ENCODE results near the gene SLC27A1. TPM values are rescaled to one million over a fixed set of nuclear protein-coding genes. Genes with fewer than 3 reads are reported as not detected.
A peak's percentile ranks its signal among the peaks of the same experiment; 100 is the strongest.
"Not testable (repeated sequence)": the region's sequence is repeated elsewhere in the genome, so short reads cannot be mapped to it uniquely, and the experiment has no call there.

Gene SLC27A1
- total RNA-seq, 2 experiments from 2014 or later: 2.2 to 2.7 TPM

DNA sequence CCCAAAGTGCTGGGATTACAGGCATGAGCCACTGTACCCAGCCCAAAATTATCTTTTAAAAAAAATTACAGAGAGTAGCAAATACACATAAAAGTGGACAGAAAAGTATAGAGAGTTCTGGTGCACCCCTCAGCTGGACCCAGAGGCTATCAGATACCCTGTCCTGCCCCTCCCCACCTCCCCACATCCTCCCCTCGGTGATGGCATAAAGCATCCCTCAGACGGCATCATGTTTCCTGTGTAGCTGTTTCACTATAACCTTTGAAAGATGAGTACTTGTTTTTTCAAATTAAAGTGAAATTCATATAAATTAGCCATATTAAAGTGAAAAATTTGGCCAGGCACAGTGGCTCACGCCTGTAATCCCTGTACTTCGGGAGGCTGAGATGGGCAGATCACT, 20.1 kb downstream of the SLC27A1 start:
- DNase-seq: no peak

DNA sequence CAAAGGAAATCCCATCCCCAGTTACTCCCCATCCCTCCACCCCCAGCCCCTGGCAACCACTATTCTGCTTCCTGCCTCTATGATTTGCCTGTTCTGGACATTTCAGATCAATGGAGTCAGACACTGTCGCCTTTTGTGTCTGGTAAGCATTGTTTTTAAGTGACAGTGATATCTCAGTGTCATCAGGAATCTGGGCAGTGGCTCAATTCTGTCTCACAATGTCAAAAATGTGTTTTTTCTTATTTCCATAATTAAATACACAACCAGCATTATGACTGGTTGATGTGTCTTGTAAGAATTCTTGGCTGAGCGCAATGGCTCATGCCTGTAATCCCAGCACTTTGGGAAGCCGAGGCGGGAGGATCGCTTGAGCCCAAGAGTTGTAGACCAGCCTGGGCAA, 21.0 kb downstream of the SLC27A1 start:
- no peaks in the 10 kb centered on the region for H3K36me3 Mint-ChIP-seq (ENCODE audit: low read depth)

More for the DNA sequence above, 20.1 kb downstream of the SLC27A1 start:
- H3K4me3 Mint-ChIP-seq: no peak overlapping the region
- peak; percentile 53 for ATAC-seq
- H3K27ac Mint-ChIP-seq: no peak overlapping the region
- intact Hi-C loops (cut with DNase I, micrococcal nuclease): no loop called here
- H3K36me3 Mint-ChIP-seq (ENCODE audit: low read depth): no peaks in the 10 kb centered on the region
- CTCF ChIA-PET: no interaction called here
- H3K27me3 Mint-ChIP-seq: no peaks in the 10 kb centered on the region
- H3K4me1 Mint-ChIP-seq: peaks cover 3% of the 10 kb centered on the region
- POLR2A ChIA-PET: no interaction called here
- no peaks in the 10 kb centered on the region for H3K9me3 Mint-ChIP-seq (ENCODE audit: low read depth)

DNA sequence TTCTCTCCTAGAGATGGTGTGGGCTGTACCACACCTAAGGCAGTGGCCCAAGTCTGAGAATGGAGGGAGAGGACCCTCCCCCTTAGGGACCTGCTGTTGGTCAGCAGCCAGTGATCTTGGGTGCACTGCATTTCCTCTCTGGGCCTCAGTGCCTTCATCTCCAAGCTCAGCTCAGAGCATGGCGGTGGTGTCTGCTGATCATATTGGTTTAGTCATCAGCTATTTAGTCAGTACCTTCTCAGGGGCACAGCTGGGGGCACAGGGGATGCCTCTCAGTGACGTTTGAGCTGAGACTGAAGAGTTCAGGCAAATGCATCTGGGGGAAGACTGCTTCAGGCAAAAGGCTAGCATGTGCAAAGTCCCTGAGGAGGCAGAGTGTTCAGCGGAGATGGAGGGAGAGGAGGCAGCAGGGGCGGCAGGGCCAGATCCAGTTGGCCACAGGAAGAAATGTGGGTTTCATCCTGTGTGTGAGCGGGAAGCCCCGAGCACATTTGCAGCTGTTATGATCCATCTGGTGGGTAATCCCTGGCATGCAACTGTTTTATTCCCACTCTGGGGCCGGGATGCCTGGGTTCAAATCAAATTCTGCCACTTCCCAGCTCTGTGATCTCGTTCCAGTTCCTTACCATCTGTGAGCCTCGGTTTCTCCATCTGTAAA, 25.4 kb downstream of the SLC27A1 start:
- POLR2A ChIA-PET: interaction anchor here (0.6 kb wide), 1 partner anchor 593 kb away, joined by 3 read pairs; no protein-coding TSS in a partner anchor

More for the DNA sequence above, 21.0 kb downstream of the SLC27A1 start:
- DNase-seq: no peak
- no peak overlapping the region for H3K27ac Mint-ChIP-seq
- CTCF ChIA-PET: interaction anchor here (0.6 kb wide), 1 partner anchor 170 kb away, joined by 3 read pairs; no protein-coding TSS in a partner anchor
- H3K27me3 Mint-ChIP-seq: no peaks in the 10 kb centered on the region
- intact Hi-C loops (cut with DNase I, micrococcal nuclease): no loop called here
- no peak overlapping the region for H3K4me3 Mint-ChIP-seq
- peaks cover 7% of the 10 kb centered on the region for H3K4me1 Mint-ChIP-seq
- H3K9me3 Mint-ChIP-seq (ENCODE audit: low read depth): no peaks in the 10 kb centered on the region
- ATAC-seq: no peak
- POLR2A ChIA-PET: no interaction called here

DNA sequence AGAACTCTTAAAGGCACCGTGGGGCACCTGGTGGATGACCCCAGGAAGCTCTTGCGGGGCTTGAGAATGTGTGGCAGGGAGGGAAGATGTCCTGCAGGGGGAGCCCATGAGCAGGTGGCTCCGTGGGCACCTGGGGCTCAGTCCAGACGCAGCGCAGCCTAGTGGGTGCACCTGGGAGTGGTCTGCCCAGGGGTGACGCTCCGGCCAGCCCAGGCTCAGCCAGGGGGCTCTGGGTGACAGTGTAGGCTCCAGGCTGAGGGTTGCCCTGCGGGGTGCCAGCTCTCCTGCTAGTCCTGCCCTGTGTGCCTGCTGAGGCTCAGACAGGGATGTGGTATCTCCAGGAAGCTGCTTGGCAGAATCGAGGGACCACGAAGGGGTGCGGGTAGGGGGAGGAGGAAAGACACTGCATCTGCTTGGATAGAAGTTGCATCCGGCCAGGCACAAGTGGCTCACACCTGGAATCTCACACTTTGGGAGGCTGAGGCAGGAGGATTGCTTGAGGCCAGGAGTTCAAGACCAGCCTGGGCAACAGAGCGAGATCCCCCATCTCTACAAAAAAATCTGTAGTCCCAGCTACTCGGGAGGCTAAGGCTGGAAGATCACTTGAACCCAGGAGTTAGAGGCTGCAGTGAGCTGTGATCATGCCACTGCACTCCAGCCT, 26.1 kb downstream of the SLC27A1 start:
- ChIA-PET POLR2A (interaction anchor here (0.6 kb wide), 2 partner anchors 80 to 592 kb away, joined by 3 to 6 read pairs; no protein-coding TSS in a partner anchor), CTCF (interaction anchor here (0.6 to 2.6 kb wide), 36 partner anchors 8 to 363 kb away, joined by 3 to 13 read pairs (median 4); partner anchors contain the start of genes BABAM1, PGLS, RPL18A and SLC27A1)
- ATAC-seq (peak; percentile 99), DNase-seq (peak; percentile 93)
- Mint-ChIP-seq H3K4me3 (no peak overlapping the region), H3K27ac (no peak overlapping the region), H3K9me3 (ENCODE audit: low read depth) (no peaks in the 10 kb centered on the region), H3K4me1 (peaks cover 14% of the 10 kb centered on the region), H3K27me3 (no peaks in the 10 kb centered on the region), H3K36me3 (ENCODE audit: low read depth) (no peaks in the 10 kb centered on the region)
- intact Hi-C loops (cut with DNase I, micrococcal nuclease): loop anchor here in 1 of 2 experiments (1.0 kb wide), 4 partner anchors 15 to 359 kb away; partner anchors contain the start of genes COLGALT1 and PGLS

More for the DNA sequence above, 25.4 kb downstream of the SLC27A1 start:
- no peak for DNase-seq
- CTCF ChIA-PET: interaction anchor here (0.6 to 2.6 kb wide), 34 partner anchors 9 to 364 kb away, joined by 3 to 13 read pairs (median 5); partner anchors contain the start of genes BABAM1, PGLS, RPL18A and SLC27A1
- Mint-ChIP-seq H3K4me1 (peaks cover 14% of the 10 kb centered on the region), H3K27ac (no peak overlapping the region), H3K36me3 (ENCODE audit: low read depth) (no peaks in the 10 kb centered on the region), H3K27me3 (no peaks in the 10 kb centered on the region), H3K4me3 (no peak overlapping the region), H3K9me3 (ENCODE audit: low read depth) (no peaks in the 10 kb centered on the region)
- intact Hi-C loops (cut with DNase I, micrococcal nuclease): loop anchor here in 1 of 2 experiments (1.0 kb wide), 4 partner anchors 16 to 360 kb away; partner anchors contain the start of genes COLGALT1 and PGLS
- ATAC-seq: no peak

DNA sequence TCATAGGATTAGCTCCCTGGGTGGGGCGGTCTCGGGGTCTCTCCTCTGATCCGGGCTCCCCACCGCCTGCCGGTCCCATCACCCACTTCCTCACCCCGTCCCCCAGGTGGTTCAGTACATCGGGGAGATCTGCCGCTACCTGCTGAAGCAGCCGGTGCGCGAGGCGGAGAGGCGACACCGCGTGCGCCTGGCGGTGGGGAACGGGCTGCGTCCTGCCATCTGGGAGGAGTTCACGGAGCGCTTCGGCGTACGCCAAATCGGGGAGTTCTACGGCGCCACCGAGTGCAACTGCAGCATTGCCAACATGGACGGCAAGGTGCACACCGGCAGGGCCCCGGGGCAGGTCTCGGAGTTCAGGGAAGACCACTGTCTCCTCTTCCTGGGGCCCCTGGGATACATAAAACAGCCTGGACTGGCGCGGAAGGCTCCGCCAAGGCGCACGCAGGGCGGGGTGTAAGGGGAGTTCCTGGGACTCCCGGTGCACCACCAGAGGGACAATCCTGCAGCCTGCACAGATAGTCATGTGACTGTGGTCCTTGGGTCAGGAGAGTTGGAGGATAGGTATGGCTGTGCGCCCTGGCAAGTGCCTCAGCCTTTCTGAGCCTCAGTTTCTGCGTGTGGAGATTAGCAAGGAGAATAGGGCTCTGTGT, 26.9 kb downstream of the SLC27A1 start:
- intact Hi-C loops (cut with DNase I, micrococcal nuclease): no loop called here
- CTCF ChIA-PET: interaction anchor here (0.7 to 2.6 kb wide), 9 partner anchors 7 to 358 kb away, joined by 3 to 13 read pairs (median 5); partner anchors contain the start of gene PGLS
- Mint-ChIP-seq H3K4me1 (peaks cover 14% of the 10 kb centered on the region), H3K4me3 (no peak overlapping the region), H3K27me3 (no peaks in the 10 kb centered on the region), H3K9me3 (ENCODE audit: low read depth) (no peaks in the 10 kb centered on the region), H3K36me3 (ENCODE audit: low read depth) (no peaks in the 10 kb centered on the region), H3K27ac (no peak overlapping the region)
- POLR2A ChIA-PET: no interaction called here
- DNase-seq: no peak
- no peak for ATAC-seq

DNA sequence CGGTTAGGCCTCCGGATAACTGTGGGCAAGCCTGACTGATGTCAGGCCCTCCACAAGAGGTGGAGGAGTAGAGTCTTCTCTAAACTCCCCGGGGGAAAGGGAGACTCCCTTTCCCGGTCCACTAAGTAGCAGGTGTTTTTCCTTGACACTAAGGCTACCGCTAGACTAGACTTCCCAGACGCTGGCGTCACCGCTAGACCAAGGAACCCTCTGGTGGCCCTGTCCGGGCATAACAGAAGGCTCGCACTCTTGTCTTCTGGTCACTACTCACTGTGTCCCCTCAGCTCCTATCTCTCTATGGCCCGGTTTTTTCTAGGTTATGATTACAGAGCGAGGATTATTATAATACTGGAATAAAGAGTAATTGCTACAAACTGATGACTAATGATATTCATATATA, 28.7 kb downstream of the SLC27A1 start:
- H3K36me3 Mint-ChIP-seq (ENCODE audit: low read depth); H3K27me3 Mint-ChIP-seq; POLR2A ChIA-PET; CTCF ChIA-PET; H3K4me3 Mint-ChIP-seq; H3K27ac Mint-ChIP-seq; H3K9me3 Mint-ChIP-seq (ENCODE audit: low read depth); ATAC-seq; intact Hi-C loops (cut with DNase I, micrococcal nuclease); DNase-seq: not testable (repeated sequence)
- peaks cover 14% of the 10 kb centered on the region for H3K4me1 Mint-ChIP-seq

DNA sequence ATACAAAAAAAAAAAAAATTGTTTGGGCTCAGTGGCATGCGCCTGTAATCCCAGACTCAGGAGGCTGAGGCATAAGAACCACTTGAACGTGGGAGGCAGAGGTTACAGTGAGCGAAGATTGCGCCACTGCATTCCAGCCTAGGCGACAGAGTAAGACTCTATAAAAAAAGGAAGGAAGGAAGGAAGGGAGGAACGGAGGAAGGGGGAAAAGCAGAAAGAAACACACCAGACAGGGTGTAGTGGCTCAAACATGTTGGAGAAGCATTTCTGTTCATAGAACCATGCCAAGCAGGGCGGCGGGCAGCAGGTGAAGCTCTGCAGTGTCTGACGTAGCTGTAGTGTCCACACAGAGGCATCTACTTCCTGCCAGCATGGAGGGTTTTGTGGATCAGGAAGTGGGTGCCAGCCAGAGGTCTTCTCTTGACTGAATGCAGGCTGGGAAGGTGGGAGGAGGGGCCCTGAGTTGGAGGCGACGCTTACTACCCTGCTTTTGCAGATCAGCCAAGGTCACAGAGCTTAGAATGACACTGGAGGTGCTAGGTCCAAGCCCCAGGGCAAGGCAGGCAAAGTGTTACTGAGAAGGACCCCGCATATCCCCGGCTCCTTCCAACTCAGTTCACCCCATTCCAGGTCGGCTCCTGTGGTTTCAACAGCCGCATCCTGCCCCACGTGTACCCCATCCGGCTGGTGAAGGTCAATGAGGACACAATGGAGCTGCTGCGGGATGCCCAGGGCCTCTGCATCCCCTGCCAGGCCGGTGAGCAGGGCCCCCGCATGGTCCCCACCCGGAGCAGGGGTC, 29.5 kb downstream of the SLC27A1 start:
- POLR2A ChIA-PET: no interaction called here
- Mint-ChIP-seq H3K27ac (no peak overlapping the region), H3K4me1 (peaks cover 14% of the 10 kb centered on the region), H3K9me3 (ENCODE audit: low read depth) (no peaks in the 10 kb centered on the region), H3K36me3 (ENCODE audit: low read depth) (peaks cover 4% of the 10 kb centered on the region), H3K27me3 (no peaks in the 10 kb centered on the region), H3K4me3 (no peak overlapping the region)
- intact Hi-C loops (cut with DNase I, micrococcal nuclease): no loop called here
- CTCF ChIA-PET: no interaction called here
- no peak for DNase-seq
- ATAC-seq: no peak

DNA sequence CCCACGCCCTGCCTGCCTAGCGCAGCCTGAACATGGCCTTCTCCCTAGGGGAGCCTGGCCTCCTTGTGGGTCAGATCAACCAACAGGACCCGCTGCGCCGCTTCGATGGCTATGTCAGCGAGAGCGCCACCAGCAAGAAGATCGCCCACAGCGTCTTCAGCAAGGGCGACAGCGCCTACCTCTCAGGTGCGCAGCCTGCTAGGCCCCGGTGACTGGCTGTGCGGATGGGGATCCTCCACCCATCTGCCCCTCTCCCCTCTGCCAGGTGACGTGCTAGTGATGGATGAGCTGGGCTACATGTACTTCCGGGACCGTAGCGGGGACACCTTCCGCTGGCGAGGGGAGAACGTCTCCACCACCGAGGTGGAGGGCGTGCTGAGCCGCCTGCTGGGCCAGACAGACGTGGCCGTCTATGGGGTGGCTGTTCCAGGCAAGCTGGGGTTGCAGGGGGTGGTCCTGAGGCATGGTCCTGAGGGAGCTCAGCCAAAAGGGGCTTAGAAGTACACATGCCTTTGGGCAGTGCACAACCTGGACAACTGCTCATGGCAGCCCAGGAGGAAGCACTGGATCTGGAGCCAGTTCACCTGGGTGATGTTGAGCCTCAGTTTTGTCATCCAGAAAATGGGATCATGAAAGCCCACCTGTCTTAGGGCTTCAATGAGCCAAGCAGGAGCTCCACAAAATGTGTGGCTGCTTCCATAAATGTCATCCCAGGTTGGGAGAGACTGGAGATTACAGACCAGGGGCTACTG, 30.3 kb downstream of the SLC27A1 start:
- intact Hi-C loops (cut with DNase I, micrococcal nuclease): no loop called here
- CTCF ChIA-PET: no interaction called here
- H3K4me1 Mint-ChIP-seq: peaks cover 14% of the 10 kb centered on the region

DNA sequence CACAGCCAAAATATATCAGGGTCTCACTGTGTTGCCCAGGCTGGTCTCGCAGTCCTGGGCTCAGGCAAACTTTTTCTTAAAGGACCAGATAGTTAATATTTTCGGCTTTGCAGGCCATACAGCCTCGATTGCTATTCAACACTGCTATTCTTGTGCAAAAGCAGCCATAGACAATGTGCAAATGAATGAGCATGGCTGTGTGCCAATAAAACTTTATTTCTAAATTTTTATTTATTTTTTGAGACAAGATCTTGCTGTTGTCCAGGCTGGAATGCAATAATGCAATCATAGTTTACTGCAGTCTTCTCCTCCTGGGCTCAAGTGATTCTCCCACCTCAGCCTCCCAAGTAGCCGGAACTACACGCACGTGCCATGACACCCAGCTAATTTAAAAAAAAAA, 32.9 kb downstream of the SLC27A1 start:
- ATAC-seq (no peak), DNase-seq (no peak)
- CTCF ChIA-PET: no interaction called here
- intact Hi-C loops (cut with DNase I, micrococcal nuclease): no loop called here
- Mint-ChIP-seq H3K27ac (no peak overlapping the region), H3K4me3 (no peak overlapping the region), H3K27me3 (no peaks in the 10 kb centered on the region), H3K9me3 (ENCODE audit: low read depth) (no peaks in the 10 kb centered on the region), H3K4me1 (peaks cover 13% of the 10 kb centered on the region), H3K36me3 (ENCODE audit: low read depth) (peaks cover 12% of the 10 kb centered on the region)
- POLR2A ChIA-PET: no interaction called here

More for the DNA sequence above, 30.3 kb downstream of the SLC27A1 start:
- no peak for DNase-seq
- no peak overlapping the region for H3K4me3 Mint-ChIP-seq
- H3K27ac Mint-ChIP-seq: no peak overlapping the region
- H3K27me3 Mint-ChIP-seq: no peaks in the 10 kb centered on the region
- POLR2A ChIA-PET: no interaction called here
- peaks cover 4% of the 10 kb centered on the region for H3K36me3 Mint-ChIP-seq (ENCODE audit: low read depth)
- ATAC-seq: no peak
- H3K9me3 Mint-ChIP-seq (ENCODE audit: low read depth): no peaks in the 10 kb centered on the region

DNA sequence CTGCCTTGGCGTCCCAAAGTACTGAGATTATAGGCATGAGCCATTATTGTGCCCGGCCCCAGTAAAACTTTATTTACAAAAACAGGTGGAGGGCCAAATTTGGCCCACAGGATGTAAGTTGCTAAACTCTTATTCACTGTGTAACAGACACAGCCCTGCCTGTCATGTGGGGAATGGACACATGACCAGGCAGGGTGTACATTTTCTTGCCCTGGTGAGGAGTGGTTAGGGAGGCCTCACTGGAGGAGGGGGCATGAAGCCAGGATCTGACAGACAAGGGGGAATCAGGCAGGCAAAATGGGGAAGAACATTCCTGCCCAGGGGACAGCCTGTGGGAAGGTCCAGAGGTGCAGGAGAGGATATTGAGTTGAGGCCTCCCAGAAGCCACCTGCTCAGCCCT, 33.7 kb downstream of the SLC27A1 start:
- CTCF ChIA-PET: interaction anchor here (1.6 kb wide), 1 partner anchor 8 kb away, joined by 8 read pairs; no protein-coding TSS in a partner anchor
- ATAC-seq (no peak), DNase-seq (no peak)
- Mint-ChIP-seq H3K4me1 (peaks cover 18% of the 10 kb centered on the region), H3K27ac (no peak overlapping the region), H3K4me3 (no peak overlapping the region), H3K9me3 (ENCODE audit: low read depth) (no peaks in the 10 kb centered on the region), H3K36me3 (ENCODE audit: low read depth) (peaks cover 12% of the 10 kb centered on the region), H3K27me3 (no peaks in the 10 kb centered on the region)
- POLR2A ChIA-PET: no interaction called here
- intact Hi-C loops (cut with DNase I, micrococcal nuclease): no loop called here
